HepG2 (cell line): ENCODE results near the gene TGIF1. TPM values are rescaled to one million over a fixed set of nuclear protein-coding genes. Genes with fewer than 3 reads are reported as not detected.

ENCODE experiments used
- ATAC-seq: fragments of 200-7000 bp; cut with Tn5 transposase; 3 replicates; pipeline ENCODE4 v1.9.1; 2020; ENCODE audit warnings: mild to moderate bottlenecking, moderate library complexity
- BruUV-seq: library from RNA; stranded (reverse); fragments of 400-500 nt; replicated peaks from 2 replicates; lab custom pipeline; 2021; lab: Mats Ljungman, UMichigan
- CTCF ChIA-PET: fragments of 300-600 bp; formaldehyde crosslinking; extraction: SDS; loops from one replicate; lab custom pipeline; 2021; ENCODE audit warnings: low total read pairs, inconsistent platforms, low intra/inter-chr PET ratio; lab: Yijun Ruan, JAX
- POLR2A ChIA-PET: fragments of 350-600 bp; sonication (Branson Sonifier 250); formaldehyde crosslinking; loops from one replicate; lab custom pipeline; 2020; ENCODE audit warnings: antibody characterized with exemption, inconsistent platforms; lab: Yijun Ruan, JAX
- DNase-seq: peaks from one replicate; pipeline ENCODE4 v3.0.0-alpha.2; 2015; ENCODE audit warnings: low spot score
- FAIRE-seq: peaks from 3 replicates; lab custom pipeline; 2011; peaks lifted over from hg19 to GRCh38; lab: Jason Lieb, UNC
- H2AFZ ChIP-seq: one replicate; pipeline ENCODE4 v1.6.1; 2011; ENCODE audit warnings: low read length, inconsistent platforms
- H3K27ac ChIP-seq: fragments of 300-600 bp; 3 replicates; pipeline ENCODE4 v1.8.0; 2011; ENCODE audit warnings: mixed run types, mild to moderate bottlenecking, mixed read lengths, low read length, inconsistent platforms; ENCODE audit not compliant: insufficient read depth; ENCODE audit errors: extremely low read length
- H3K27me3 ChIP-seq, 2 experiments: fragments of 200-600 bp in 1 of 2; 2 replicates in 1 of 2; 3 replicates in 1 of 2; pipeline versions ENCODE4 v1.6.0 to v1.8.0; 2011; ENCODE audit warnings: low read length in 2 of 2, mild to moderate bottlenecking in 2 of 2, moderate library complexity in 2 of 2, inconsistent platforms in 1 of 2; ENCODE audit not compliant: insufficient read depth in 2 of 2, control insufficient read depth in 1 of 2
- H3K36me3 ChIP-seq, 2 experiments: fragments of 200-600 bp in 1 of 2; replicated peaks in 1 of 2; 2 replicates in 1 of 2; 3 replicates in 1 of 2; pipeline versions ENCODE4 v1.5.1 to v1.8.0; 2011; ENCODE audit warnings: low read length in 2 of 2, inconsistent platforms in 1 of 2; ENCODE audit not compliant: insufficient read depth in 2 of 2, control insufficient read depth in 1 of 2
- H3K4me1 ChIP-seq: 2 replicates; pipeline ENCODE4 v1.5.1; 2012; ENCODE audit warnings: low read length, inconsistent platforms; ENCODE audit not compliant: insufficient read depth
- H3K4me2 ChIP-seq: 2 replicates; pipeline ENCODE4 v1.6.0; 2011; ENCODE audit warnings: low read depth, low read length, inconsistent platforms
- H3K4me3 ChIP-seq, 3 experiments: fragments of 200-600 bp in 1 of 3; sonication (generic), shearing (Covaris generic) in 1 of 3; replicated peaks in 1 of 3; 2 replicates each; pipeline ENCODE4 v1.5.1; 2011 to 2016; ENCODE audit warnings: low read length in 3 of 3, inconsistent platforms in 2 of 3, low read depth in 2 of 3, mild to moderate bottlenecking in 2 of 3, control low read depth in 1 of 3, mixed read lengths in 1 of 3; ENCODE audit not compliant: insufficient read depth in 1 of 3
- H3K79me2 ChIP-seq: one replicate; pipeline ENCODE4 v1.6.1; 2011; ENCODE audit warnings: low read length, inconsistent platforms; ENCODE audit not compliant: insufficient read depth
- H3K9ac ChIP-seq: 2 replicates; pipeline ENCODE4 v1.6.0; 2011; ENCODE audit warnings: mild to moderate bottlenecking, low read depth, low read length, inconsistent platforms; ENCODE audit not compliant: insufficient read depth
- H3K9me3 ChIP-seq: 2 replicates; pipeline ENCODE4 v1.5.1; 2012; ENCODE audit warnings: mild to moderate bottlenecking, low read length
- H4K20me1 ChIP-seq: 2 replicates; pipeline ENCODE4 v1.6.0; 2011; ENCODE audit warnings: inconsistent platforms, mild to moderate bottlenecking, low read length, moderate library complexity; ENCODE audit not compliant: insufficient read depth
- HOXD1 ChIP-seq: sonication (generic); formaldehyde crosslinking; IDR thresholded peaks from 2 replicates; pipeline ENCODE4 v1.5.0; 2020; ENCODE audit warnings: missing genetic modification reagents
- LRRFIP1 ChIP-seq: sonication (generic); formaldehyde crosslinking; conservative IDR thresholded peaks from 2 replicates; pipeline ENCODE4 v1.4.0; 2020; ENCODE audit warnings: missing genetic modification reagents
- MYC ChIP-seq: sonication (generic); formaldehyde crosslinking; IDR thresholded peaks from 2 replicates; pipeline ENCODE4 v1.9.0; 2021; ENCODE audit warnings: missing genetic modification reagents, borderline replicate concordance
- SSRP1 ChIP-seq: IDR thresholded peaks from 2 replicates; pipeline ENCODE4 v1.6.1; 2016; ENCODE audit warnings: control low read depth
- ZFP82 ChIP-seq: sonication (generic); formaldehyde crosslinking; IDR thresholded peaks from 2 replicates; pipeline ENCODE4 v1.5.1; 2020; ENCODE audit warnings: mild to moderate bottlenecking, missing genetic modification reagents, borderline replicate concordance
- ZNF446 ChIP-seq: sonication (generic); formaldehyde crosslinking; IDR thresholded peaks from 2 replicates; pipeline ENCODE4 v1.5.0; 2020; ENCODE audit warnings: mild to moderate bottlenecking, missing genetic modification reagents
- ZNF564 ChIP-seq: sonication (generic); formaldehyde crosslinking; IDR thresholded peaks from 2 replicates; pipeline ENCODE4 v1.8.1; 2023; ENCODE audit warnings: mild to moderate bottlenecking, missing genetic modification reagents
- ZNF644 ChIP-seq: IDR thresholded peaks from 2 replicates; pipeline ENCODE4 v1.6.1; 2016; ENCODE audit warnings: low read depth
- ZNF781 ChIP-seq: sonication (generic); formaldehyde crosslinking; IDR thresholded peaks from 2 replicates; pipeline ENCODE4 v1.5.1; 2020; ENCODE audit warnings: borderline replicate concordance, mild to moderate bottlenecking, missing genetic modification reagents; ENCODE audit errors: not compliant biosample characterization
- ZSCAN29 ChIP-seq: sonication (generic); formaldehyde crosslinking; conservative IDR thresholded peaks from 2 replicates; pipeline ENCODE4 v1.4.0; 2020; ENCODE audit warnings: mild to moderate bottlenecking, missing genetic modification reagents
- ZSCAN30 ChIP-seq: sonication (generic); formaldehyde crosslinking; IDR thresholded peaks from 2 replicates; pipeline ENCODE4 v1.5.0; 2020; ENCODE audit warnings: mild to moderate bottlenecking, missing genetic modification reagents
- WGBS: methylation state at CpG from one replicate; pipeline ENCODE4 v1.1.6; 2017; ENCODE audit warnings: low lambda C conversion rate; 5-methylcytosine and 5-hydroxymethylcytosine counted together
- in situ Hi-C: cut with HindIII; loops from 2 replicates; pipeline ENCODE4 v1.10.0; 2017; ENCODE audit warnings: low pct_unique_long_range_greater_than_20kb; ENCODE audit not compliant: extremely low pct_ligation_motif_present
- intact Hi-C: fragments of 100-400 bp; cut with micrococcal nuclease; formaldehyde crosslinking; loops from one replicate; pipeline ENCODE4 v1.10.0; 2022; ENCODE audit not compliant: unreplicated experiment
- polyA plus RNA-seq, 8 experiments: library from polyadenylated mRNA; depleted of rRNA in 3 of 8; stranded (reverse) in 7 of 8; unstranded in 1 of 8; fragments of >200 nt; fragmentation: Illumina TruSeq in 4 of 8; extraction: Trizol in 4 of 8; gene quantifications; 2 replicates each; pipeline versions ENCODE4 v1.2.1 to v1.2.3, GENCODE V29; 2011 to 2016; ENCODE audit warnings: low read depth in 4 of 8, missing spikeins in 1 of 8, mixed read lengths in 1 of 8; ENCODE audit not compliant: insufficient read depth in 1 of 8
- total RNA-seq, 5 experiments: library from RNA; depleted of rRNA; stranded (reverse); fragments of >200 nt; fragmentation: Illumina TruSeq; extraction: Trizol; gene quantifications; 2 replicates each; pipeline ENCODE4 v1.2.3, GENCODE V29; 2016; ENCODE audit warnings: low read depth in 1 of 5
- TF ChIP-seq, protein P1 (sequence below): sonication (generic); formaldehyde crosslinking; IDR thresholded peaks from 2 replicates; pipeline ENCODE4 v1.9.0; 2022; ENCODE audit warnings: missing genetic modification reagents, mild to moderate bottlenecking, borderline replicate concordance
- TF ChIP-seq, protein P2 (sequence below): sonication (generic); formaldehyde crosslinking; IDR thresholded peaks from 2 replicates; pipeline ENCODE4 v1.5.0; 2020; ENCODE audit warnings: mild to moderate bottlenecking, missing genetic modification reagents
- TF ChIP-seq, protein P3 (sequence below): sonication (generic); formaldehyde crosslinking; IDR thresholded peaks from 2 replicates; pipeline ENCODE4 v1.4.0; 2020; ENCODE audit warnings: missing genetic modification reagents

The TGIF1 gene
- total and polyA plus RNA-seq, 2 of the 13 experiments (the other 11 are each of a cell fraction or from before 2014, with no cell fraction given) = 50.0 to 76.1 TPM

- no peak for TF ChIP-seq ZNF644 (CRISPR knock-in tag)
- TF ChIP-seq LRRFIP1 = no peak
- no peak; the same call in 1 of the 2 replicates for TF ChIP-seq ZNF446 (CRISPR knock-in tag)
- no peak for TF ChIP-seq ZNF564
Observed at GRCh38 chr18:3449512-3450011, 410 bp upstream of the TGIF1 start (continued).

GRCh38 chr18:3450799-3451182, 819 bp downstream of the TGIF1 start:
- Histone ChIP-seq H3K27me3 (no peaks in the 10 kb centered on the region; a peak in 1 of 5 replicates), H3K4me1 (peaks cover 31% of the 10 kb centered on the region), H3K9ac (peak overlapping the region; percentile 96), H3K4me2 (peak overlapping the region; percentile 72), H3K27ac (peak overlapping the region; percentile 90), H4K20me1 (peaks cover 14% of the 10 kb centered on the region), H3K4me3 (peak overlapping the region; percentile 93), H3K36me3 (no peaks in the 10 kb centered on the region), H2AFZ (no peak overlapping the region), H3K79me2 (peaks cover 68% of the 10 kb centered on the region), H3K9me3 (no peaks in the 10 kb centered on the region)
- FAIRE-seq (no peak), DNase-seq (no peak), ATAC-seq (no peak)
- 0% methylated on average over 5 of the region's 30 CpGs for WGBS
- CTCF ChIA-PET = no interaction called here
- in situ Hi-C loops (loop anchor here (5.0 to 25.0 kb wide), 5 partner anchors 142 to 388 kb away; no protein-coding TSS in a partner anchor), intact Hi-C loops (no loop called here)
- POLR2A ChIA-PET = interaction anchor here (1.0 to 5.8 kb wide), 4 partner anchors 144 to 214 kb away, joined by 3 to 79 read pairs (median 28); no protein-coding TSS in a partner anchor
- BruUV-seq = no TSS peak
- TF ChIP-seq, protein P1, sequence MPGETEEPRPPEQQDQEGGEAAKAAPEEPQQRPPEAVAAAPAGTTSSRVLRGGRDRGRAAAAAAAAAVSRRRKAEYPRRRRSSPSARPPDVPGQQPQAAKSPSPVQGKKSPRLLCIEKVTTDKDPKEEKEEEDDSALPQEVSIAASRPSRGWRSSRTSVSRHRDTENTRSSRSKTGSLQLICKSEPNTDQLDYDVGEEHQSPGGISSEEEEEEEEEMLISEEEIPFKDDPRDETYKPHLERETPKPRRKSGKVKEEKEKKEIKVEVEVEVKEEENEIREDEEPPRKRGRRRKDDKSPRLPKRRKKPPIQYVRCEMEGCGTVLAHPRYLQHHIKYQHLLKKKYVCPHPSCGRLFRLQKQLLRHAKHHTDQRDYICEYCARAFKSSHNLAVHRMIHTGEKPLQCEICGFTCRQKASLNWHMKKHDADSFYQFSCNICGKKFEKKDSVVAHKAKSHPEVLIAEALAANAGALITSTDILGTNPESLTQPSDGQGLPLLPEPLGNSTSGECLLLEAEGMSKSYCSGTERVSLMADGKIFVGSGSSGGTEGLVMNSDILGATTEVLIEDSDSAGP (CRISPR knock-in tag) = 0 out of 2 replicates have a peak, but pooled peaks have one; percentile 12
- no peak for TF ChIP-seq ZNF781 (CRISPR knock-in tag)
- 0 out of 2 replicates have a peak, but pooled peaks have one; percentile 52 for TF ChIP-seq ZSCAN30 (CRISPR knock-in tag)
- TF ChIP-seq MYC (CRISPR knock-in tag) = 0 out of 2 replicates have a peak, but pooled peaks have one; percentile 2
- TF ChIP-seq, protein P2, sequence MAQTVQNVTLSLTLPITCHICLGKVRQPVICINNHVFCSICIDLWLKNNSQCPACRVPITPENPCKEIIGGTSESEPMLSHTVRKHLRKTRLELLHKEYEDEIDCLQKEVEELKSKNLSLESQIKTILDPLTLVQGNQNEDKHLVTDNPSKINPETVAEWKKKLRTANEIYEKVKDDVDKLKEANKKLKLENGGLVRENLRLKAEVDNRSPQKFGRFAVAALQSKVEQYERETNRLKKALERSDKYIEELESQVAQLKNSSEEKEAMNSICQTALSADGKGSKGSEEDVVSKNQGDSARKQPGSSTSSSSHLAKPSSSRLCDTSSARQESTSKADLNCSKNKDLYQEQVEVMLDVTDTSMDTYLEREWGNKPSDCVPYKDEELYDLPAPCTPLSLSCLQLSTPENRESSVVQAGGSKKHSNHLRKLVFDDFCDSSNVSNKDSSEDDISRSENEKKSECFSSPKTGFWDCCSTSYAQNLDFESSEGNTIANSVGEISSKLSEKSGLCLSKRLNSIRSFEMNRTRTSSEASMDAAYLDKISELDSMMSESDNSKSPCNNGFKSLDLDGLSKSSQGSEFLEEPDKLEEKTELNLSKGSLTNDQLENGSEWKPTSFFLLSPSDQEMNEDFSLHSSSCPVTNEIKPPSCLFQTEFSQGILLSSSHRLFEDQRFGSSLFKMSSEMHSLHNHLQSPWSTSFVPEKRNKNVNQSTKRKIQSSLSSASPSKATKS (CRISPR knock-in tag) = peak; percentile 45; the same call in 1 of the 2 replicates
- 0 out of 2 replicates have a peak, but pooled peaks have one; percentile 26 for TF ChIP-seq ZFP82 (CRISPR knock-in tag)
- TF ChIP-seq SSRP1 = no peak
- TF ChIP-seq, protein P3, sequence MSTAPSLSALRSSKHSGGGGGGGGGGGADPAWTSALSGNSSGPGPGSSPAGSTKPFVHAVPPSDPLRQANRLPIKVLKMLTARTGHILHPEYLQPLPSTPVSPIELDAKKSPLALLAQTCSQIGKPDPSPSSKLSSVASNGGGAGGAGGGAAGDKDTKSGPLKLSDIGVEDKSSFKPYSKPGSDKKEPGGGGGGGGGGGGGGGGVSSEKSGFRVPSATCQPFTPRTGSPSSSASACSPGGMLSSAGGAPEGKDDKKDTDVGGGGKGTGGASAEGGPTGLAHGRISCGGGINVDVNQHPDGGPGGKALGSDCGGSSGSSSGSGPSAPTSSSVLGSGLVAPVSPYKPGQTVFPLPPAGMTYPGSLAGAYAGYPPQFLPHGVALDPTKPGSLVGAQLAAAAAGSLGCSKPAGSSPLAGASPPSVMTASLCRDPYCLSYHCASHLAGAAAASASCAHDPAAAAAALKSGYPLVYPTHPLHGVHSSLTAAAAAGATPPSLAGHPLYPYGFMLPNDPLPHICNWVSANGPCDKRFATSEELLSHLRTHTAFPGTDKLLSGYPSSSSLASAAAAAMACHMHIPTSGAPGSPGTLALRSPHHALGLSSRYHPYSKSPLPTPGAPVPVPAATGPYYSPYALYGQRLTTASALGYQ = peak; percentile 33; the same call in 1 of the 2 replicates
- no peak for TF ChIP-seq HOXD1 (CRISPR knock-in tag)
- 0 out of 2 replicates have a peak, but pooled peaks have one; percentile 41 for TF ChIP-seq ZSCAN29
